ENCODE data around the gene CADM1. TPM values are rescaled to one million over a fixed set of nuclear protein-coding genes. Genes with fewer than 3 reads are reported as not detected.

The CADM1 gene
- total and polyA plus RNA-seq, 2 donors from 2014 or later, result 24.0 to 33.5 TPM

- DNase-seq, result no peak
- FAIRE-seq, result no peak
- no peak overlapping the region for H3K9ac ChIP-seq (ENCODE audit: low read length in 3 of 3)
- no peaks in the 10 kb centered on the region for H3K36me3 ChIP-seq (ENCODE audit: control insufficient read depth in 2 of 3, insufficient read depth in 3 of 3, low read length in 3 of 3)
- H3K27me3 ChIP-seq (ENCODE audit: control insufficient read depth, insufficient read depth, low read length), result no peaks in the 10 kb centered on the region
- no peaks in the 10 kb centered on the region for H3K9me3 ChIP-seq (ENCODE audit: control insufficient read depth in 2 of 3, insufficient read depth in 1 of 3, low read length in 3 of 3)
- no peak overlapping the region for H3K4me3 ChIP-seq (ENCODE audit: low read length in 3 of 3)
- TF ChIP-seq CTCF (IDR thresholded peaks at IDR 0.05; ENCODE audit: borderline replicate concordance, extremely low read depth, insufficient read depth), result no peak
- H3K4me1 ChIP-seq (ENCODE audit: control insufficient read depth in 2 of 3, insufficient read depth in 2 of 3, low read depth in 1 of 3, low read length in 3 of 3), result no peaks in the 10 kb centered on the region
- no peak overlapping the region for H3K27ac ChIP-seq (ENCODE audit: low read depth in 2 of 2, low read length in 2 of 2)
- intact Hi-C loops (cut with DNase I), result no loop called here
Measured at GRCh38 chr11:115188898-115189278, 315.3 kb downstream of the CADM1 start.

- Histone ChIP-seq H3K9me3 (ENCODE audit: control insufficient read depth in 2 of 3, insufficient read depth in 1 of 3, low read length in 3 of 3) (no peaks in the 10 kb centered on the region), H3K9ac (ENCODE audit: low read length in 3 of 3) (no peak overlapping the region), H3K4me3 (ENCODE audit: low read length in 3 of 3) (no peak overlapping the region), H3K27me3 (ENCODE audit: control insufficient read depth, insufficient read depth, low read length) (no peaks in the 10 kb centered on the region), H3K36me3 (ENCODE audit: control insufficient read depth in 2 of 3, insufficient read depth in 3 of 3, low read length in 3 of 3) (no peaks in the 10 kb centered on the region), H3K4me1 (ENCODE audit: control insufficient read depth in 2 of 3, insufficient read depth in 2 of 3, low read depth in 1 of 3, low read length in 3 of 3) (no peaks in the 10 kb centered on the region), H3K27ac (ENCODE audit: low read depth in 2 of 2, low read length in 2 of 2) (no peak overlapping the region)
- intact Hi-C loops (cut with DNase I), result no loop called here
- DNase-seq (no peak), FAIRE-seq (no peak)
- no peak for TF ChIP-seq CTCF (IDR thresholded peaks at IDR 0.05; ENCODE audit: borderline replicate concordance, extremely low read depth, insufficient read depth)
Measured at GRCh38 chr11:115188188-115188897, 315.9 kb downstream of the CADM1 start.

- TF ChIP-seq CTCF (IDR thresholded peaks at IDR 0.05; ENCODE audit: borderline replicate concordance, extremely low read depth, insufficient read depth), result no peak
- DNase-seq (no peak), FAIRE-seq (no peak)
- H3K4me1 ChIP-seq (ENCODE audit: control insufficient read depth in 2 of 3, insufficient read depth in 2 of 3, low read depth in 1 of 3, low read length in 3 of 3), result no peaks in the 10 kb centered on the region
- no peaks in the 10 kb centered on the region for H3K9me3 ChIP-seq (ENCODE audit: control insufficient read depth in 2 of 3, insufficient read depth in 1 of 3, low read length in 3 of 3)
- no peak overlapping the region for H3K4me3 ChIP-seq (ENCODE audit: low read length in 3 of 3)
- intact Hi-C loops (cut with DNase I), result no loop called here
- H3K9ac ChIP-seq (ENCODE audit: low read length in 3 of 3), result no peak overlapping the region
- H3K27ac ChIP-seq (ENCODE audit: low read depth in 2 of 2, low read length in 2 of 2), result no peak overlapping the region
- no peaks in the 10 kb centered on the region for H3K36me3 ChIP-seq (ENCODE audit: control insufficient read depth in 2 of 3, insufficient read depth in 3 of 3, low read length in 3 of 3)
- H3K27me3 ChIP-seq (ENCODE audit: control insufficient read depth, insufficient read depth, low read length), result no peaks in the 10 kb centered on the region
Measured at GRCh38 chr11:115185931-115186330, 318.3 kb downstream of the CADM1 start.

GRCh38 chr11:115185507-115185906, 318.7 kb downstream of the CADM1 start:
- Histone ChIP-seq H3K36me3 (ENCODE audit: control insufficient read depth in 2 of 3, insufficient read depth in 3 of 3, low read length in 3 of 3) (no peaks in the 10 kb centered on the region), H3K27ac (ENCODE audit: low read depth in 2 of 2, low read length in 2 of 2) (no peak overlapping the region), H3K9ac (ENCODE audit: low read length in 3 of 3) (no peak overlapping the region), H3K4me3 (ENCODE audit: low read length in 3 of 3) (no peak overlapping the region), H3K27me3 (ENCODE audit: control insufficient read depth, insufficient read depth, low read length) (no peaks in the 10 kb centered on the region), H3K4me1 (ENCODE audit: control insufficient read depth in 2 of 3, insufficient read depth in 2 of 3, low read depth in 1 of 3, low read length in 3 of 3) (no peaks in the 10 kb centered on the region), H3K9me3 (ENCODE audit: control insufficient read depth in 2 of 3, insufficient read depth in 1 of 3, low read length in 3 of 3) (no peaks in the 10 kb centered on the region)
- TF ChIP-seq CTCF (IDR thresholded peaks at IDR 0.05; ENCODE audit: borderline replicate concordance, extremely low read depth, insufficient read depth), result no peak
- DNase-seq, result no peak
- FAIRE-seq, result no peak
- intact Hi-C loops (cut with DNase I), result no loop called here
